HUES64 (cell line): Measurements from ENCODE around the gene PNCK.

Experiments used
- H3K27ac ChIP-seq: 2 replicates; pipeline ENCODE4 v1.7.0; 2013; ENCODE audit warnings: low read depth, low read length, inconsistent platforms
- H3K27me3 ChIP-seq: 2 replicates; pipeline ENCODE4 v1.6.1; 2013; ENCODE audit warnings: mild to moderate bottlenecking, low read length; ENCODE audit not compliant: insufficient read depth
- H3K36me3 ChIP-seq: 2 replicates; pipeline ENCODE4 v1.6.1; 2013; ENCODE audit warnings: mild to moderate bottlenecking, low read length; ENCODE audit not compliant: insufficient read depth
- H3K4me1 ChIP-seq: 2 replicates; pipeline ENCODE4 v1.6.1; 2013; ENCODE audit warnings: mild to moderate bottlenecking, low read length, moderate library complexity; ENCODE audit not compliant: insufficient read depth
- H3K4me3 ChIP-seq: 2 replicates; pipeline ENCODE4 v1.5.1; 2013; ENCODE audit warnings: mild to moderate bottlenecking, low read length, moderate library complexity
- H3K9ac ChIP-seq: 2 replicates; pipeline ENCODE4 v1.6.1; 2013; ENCODE audit warnings: mild to moderate bottlenecking, low read depth, low read length
- H3K9me3 ChIP-seq: 2 replicates; pipeline ENCODE4 v1.6.1; 2013; ENCODE audit warnings: low read depth, low read length; ENCODE audit not compliant: insufficient read depth
- WGBS: fragments of 150-250, 120-280 bp; methylation state at CpG from one replicate; pipeline ENCODE4 v1.1.7; 2013; ENCODE audit warnings: missing lambda C conversion rate; 5-methylcytosine and 5-hydroxymethylcytosine counted together

The PNCK gene

GRCh38 chrX:153643431-153644351 is 29.9 kb downstream of the PNCK start:
- Histone ChIP-seq H3K27ac (no peak overlapping the region), H3K9ac (no peak overlapping the region), H3K9me3 (no peaks in the 10 kb centered on the region), H3K27me3 (peaks cover 89% of the 10 kb centered on the region), H3K36me3 (no peaks in the 10 kb centered on the region), H3K4me3 (peak overlapping the region; percentile 42), H3K4me1 (no peaks in the 10 kb centered on the region)
- WGBS: 2% methylated on average over 67 of the region's 84 CpGs

GRCh38 chrX:153642655-153643430 is 30.8 kb downstream of the PNCK start:
- H3K4me3 ChIP-seq: peak overlapping the region; percentile 42
- H3K9ac ChIP-seq: no peak overlapping the region
- WGBS: 5% methylated on average over 43 of the region's 48 CpGs
- peaks cover 81% of the 10 kb centered on the region for H3K27me3 ChIP-seq
- H3K36me3 ChIP-seq: no peaks in the 10 kb centered on the region
- H3K9me3 ChIP-seq: no peaks in the 10 kb centered on the region
- H3K4me1 ChIP-seq: no peaks in the 10 kb centered on the region
- H3K27ac ChIP-seq: no peak overlapping the region

- 0% methylated on average over 32 of the region's 62 CpGs for WGBS
- H3K36me3 ChIP-seq: no peaks in the 10 kb centered on the region
- no peaks in the 10 kb centered on the region for H3K9me3 ChIP-seq
- peaks cover 74% of the 10 kb centered on the region for H3K27me3 ChIP-seq
- no peak overlapping the region for H3K27ac ChIP-seq
- peak overlapping the region; percentile 38 for H3K4me3 ChIP-seq
- no peak overlapping the region for H3K9ac ChIP-seq
- H3K4me1 ChIP-seq: no peaks in the 10 kb centered on the region
Observed at GRCh38 chrX:153642051-153642654, 31.5 kb downstream of the PNCK start.

GRCh38 chrX:153641627-153642026 is 32.0 kb downstream of the PNCK start:
- H3K27ac ChIP-seq: no peak overlapping the region
- no peaks in the 10 kb centered on the region for H3K4me1 ChIP-seq
- H3K9ac ChIP-seq: no peak overlapping the region
- 1% methylated on average over 8 of the region's 8 CpGs for WGBS
- peaks cover 68% of the 10 kb centered on the region for H3K27me3 ChIP-seq
- peak overlapping the region; percentile 38 for H3K4me3 ChIP-seq
- H3K36me3 ChIP-seq: no peaks in the 10 kb centered on the region
- no peaks in the 10 kb centered on the region for H3K9me3 ChIP-seq

- no peak overlapping the region for H3K27ac ChIP-seq
- no peak overlapping the region for H3K9ac ChIP-seq
- H3K9me3 ChIP-seq: no peaks in the 10 kb centered on the region
- H3K36me3 ChIP-seq: no peaks in the 10 kb centered on the region
- H3K4me3 ChIP-seq: no peak overlapping the region
- H3K4me1 ChIP-seq: no peaks in the 10 kb centered on the region
- H3K27me3 ChIP-seq: peaks cover 62% of the 10 kb centered on the region
- WGBS: 40% methylated on average over 26 of the region's 26 CpGs
Observed at GRCh38 chrX:153640736-153641575, 32.7 kb downstream of the PNCK start.

GRCh38 chrX:153640045-153640686 is 33.4 kb downstream of the PNCK start:
- H3K27me3 ChIP-seq: peaks cover 54% of the 10 kb centered on the region
- H3K27ac ChIP-seq: no peak overlapping the region
- no peak overlapping the region for H3K4me3 ChIP-seq
- no peaks in the 10 kb centered on the region for H3K36me3 ChIP-seq
- no peak overlapping the region for H3K9ac ChIP-seq
- WGBS: 88% methylated on average over 23 of the region's 23 CpGs
- no peaks in the 10 kb centered on the region for H3K9me3 ChIP-seq
- no peaks in the 10 kb centered on the region for H3K4me1 ChIP-seq

GRCh38 chrX:153639177-153640044 is 34.2 kb downstream of the PNCK start:
- no peaks in the 10 kb centered on the region for H3K9me3 ChIP-seq
- 88% methylated on average over 28 of the region's 28 CpGs for WGBS
- H3K9ac ChIP-seq: no peak overlapping the region
- H3K27me3 ChIP-seq: peaks cover 46% of the 10 kb centered on the region
- H3K4me1 ChIP-seq: no peaks in the 10 kb centered on the region
- H3K36me3 ChIP-seq: no peaks in the 10 kb centered on the region
- H3K27ac ChIP-seq: no peak overlapping the region
- no peak overlapping the region for H3K4me3 ChIP-seq

GRCh38 chrX:153638436-153639176 is 35.0 kb downstream of the PNCK start:
- H3K9ac ChIP-seq: no peak overlapping the region
- no peaks in the 10 kb centered on the region for H3K9me3 ChIP-seq
- H3K36me3 ChIP-seq: no peaks in the 10 kb centered on the region
- H3K27me3 ChIP-seq: peaks cover 40% of the 10 kb centered on the region
- no peak overlapping the region for H3K4me3 ChIP-seq
- no peak overlapping the region for H3K27ac ChIP-seq
- no peaks in the 10 kb centered on the region for H3K4me1 ChIP-seq
- 86% methylated on average over 20 of the region's 20 CpGs for WGBS

GRCh38 chrX:153638041-153638371 is 35.6 kb downstream of the PNCK start:
- Histone ChIP-seq H3K4me1 (no peaks in the 10 kb centered on the region), H3K4me3 (no peak overlapping the region), H3K9ac (no peak overlapping the region), H3K27me3 (peaks cover 34% of the 10 kb centered on the region), H3K27ac (no peak overlapping the region), H3K9me3 (no peaks in the 10 kb centered on the region), H3K36me3 (no peaks in the 10 kb centered on the region)
- 91% methylated on average over 6 of the region's 6 CpGs for WGBS
